G401.6 (cell line): ENCODE results near the gene TAP1.
A peak's percentile ranks its signal among the peaks of the same experiment; 100 is the strongest.
"Not testable (repeated sequence)": the region's sequence is repeated elsewhere in the genome, so short reads cannot be mapped to it uniquely, and the experiment has no call there.

ENCODE experiments used
- FAIRE-seq: peaks from 2 replicates; lab custom pipeline; 2012; peaks lifted over from hg19 to GRCh38; lab: Jason Lieb, UNC

Gene TAP1

GRCh38 chr6:32838114-32838958, 15.2 kb downstream of the TAP1 start, which contains the start of gene TAP2:
TSS of gene TAP2 (minus strand) at chr6:32838739. CDS start at chr6:32838233, 506 bp downstream.
- peak; percentile 81 for FAIRE-seq

GRCh38 chr6:32837651-32838113, 15.8 kb downstream of the TAP1 start:
- FAIRE-seq, result no peak

GRCh38 chr6:32836873-32837272, 16.6 kb downstream of the TAP1 start:
- FAIRE-seq, result no peak

- FAIRE-seq, result no peak
These were observed 18.2 kb downstream of the TAP1 start for GRCh38 chr6:32835167-32835893.

GRCh38 chr6:32833664-32834063, 19.8 kb downstream of the TAP1 start:
- FAIRE-seq, result no peak

GRCh38 chr6:32832535-32832934, 21.0 kb downstream of the TAP1 start:
- no peak for FAIRE-seq

- no peak for FAIRE-seq
These were observed 22.6 kb downstream of the TAP1 start for GRCh38 chr6:32830936-32831335.

GRCh38 chr6:32830017-32830416, 23.5 kb downstream of the TAP1 start:
- no peak for FAIRE-seq

GRCh38 chr6:32829495-32829894, 24.0 kb downstream of the TAP1 start:
- no peak for FAIRE-seq

- FAIRE-seq, result no peak
These were observed 26.5 kb downstream of the TAP1 start for GRCh38 chr6:32827025-32827424.

- FAIRE-seq, result peak; percentile 91
These were observed 27.5 kb downstream of the TAP1 start for GRCh38 chr6:32825966-32826365.

- FAIRE-seq, result no peak
These were observed 33.8 kb downstream of the TAP1 start for GRCh38 chr6:32819729-32820128.

- FAIRE-seq, result no peak
These were observed 34.6 kb downstream of the TAP1 start for GRCh38 chr6:32818867-32819266.

- peak; percentile 75 for FAIRE-seq
These were observed 36.7 kb downstream of the TAP1 start, which contains the start of gene HLA-DOB for GRCh38 chr6:32816746-32817204. TSS of gene HLA-DOB (minus strand) at chr6:32817002. CDS start at chr6:32816951, 51 bp downstream.

GRCh38 chr6:32815996-32816395, 37.5 kb downstream of the TAP1 start:
- no peak for FAIRE-seq

GRCh38 chr6:32815115-32815514, 38.4 kb downstream of the TAP1 start:
- FAIRE-seq, result no peak

- no peak for FAIRE-seq
These were observed 39.4 kb downstream of the TAP1 start for GRCh38 chr6:32814145-32814544.

- no peak for FAIRE-seq
These were observed 44.3 kb downstream of the TAP1 start for GRCh38 chr6:32809171-32809570.

- no peak for FAIRE-seq
These were observed 46.4 kb downstream of the TAP1 start for GRCh38 chr6:32807020-32807580.

GRCh38 chr6:32805404-32805803, 48.1 kb downstream of the TAP1 start:
- not testable (repeated sequence) for FAIRE-seq

- no peak for FAIRE-seq
These were observed 50.1 kb downstream of the TAP1 start for GRCh38 chr6:32803416-32803815.

- FAIRE-seq, result no peak
These were observed 53.8 kb downstream of the TAP1 start for GRCh38 chr6:32799740-32800139.

- no peak for FAIRE-seq
These were observed 54.3 kb downstream of the TAP1 start for GRCh38 chr6:32799168-32799567.
